ENCODE measurements around the gene HDDC2.

GRCh38 chr6:125232466-125232865, 69.3 kb downstream of the HDDC2 start:
- TF ChIP-seq USF2 (CRISPR knock-in tag; IDR thresholded peaks at IDR 0.05) (no peak), CTCF (IDR thresholded peaks at IDR 0.05) (no peak), FOXK1 (CRISPR knock-in tag; IDR thresholded peaks at IDR 0.05) (no peak), CBFB (CRISPR knock-in tag; IDR thresholded peaks at IDR 0.05; ENCODE audit: low read depth) (no peak), KAT7 (CRISPR knock-in tag; IDR thresholded peaks at IDR 0.05; ENCODE audit: borderline replicate concordance) (no peak), MAX (CRISPR knock-in tag; IDR thresholded peaks at IDR 0.05) (no peak), CREM (CRISPR knock-in tag; IDR thresholded peaks at IDR 0.05) (no peak), NR1H2 (CRISPR knock-in tag; IDR thresholded peaks at IDR 0.05) (no peak), MYBL2 (CRISPR knock-in tag; IDR thresholded peaks at IDR 0.05) (no peak)
- TF ChIP-seq, protein P1, sequence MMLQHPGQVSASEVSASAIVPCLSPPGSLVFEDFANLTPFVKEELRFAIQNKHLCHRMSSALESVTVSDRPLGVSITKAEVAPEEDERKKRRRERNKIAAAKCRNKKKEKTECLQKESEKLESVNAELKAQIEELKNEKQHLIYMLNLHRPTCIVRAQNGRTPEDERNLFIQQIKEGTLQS (CRISPR knock-in tag; conservative IDR thresholded peaks at IDR 0.05) = no peak
- TF ChIP-seq, protein P2, sequence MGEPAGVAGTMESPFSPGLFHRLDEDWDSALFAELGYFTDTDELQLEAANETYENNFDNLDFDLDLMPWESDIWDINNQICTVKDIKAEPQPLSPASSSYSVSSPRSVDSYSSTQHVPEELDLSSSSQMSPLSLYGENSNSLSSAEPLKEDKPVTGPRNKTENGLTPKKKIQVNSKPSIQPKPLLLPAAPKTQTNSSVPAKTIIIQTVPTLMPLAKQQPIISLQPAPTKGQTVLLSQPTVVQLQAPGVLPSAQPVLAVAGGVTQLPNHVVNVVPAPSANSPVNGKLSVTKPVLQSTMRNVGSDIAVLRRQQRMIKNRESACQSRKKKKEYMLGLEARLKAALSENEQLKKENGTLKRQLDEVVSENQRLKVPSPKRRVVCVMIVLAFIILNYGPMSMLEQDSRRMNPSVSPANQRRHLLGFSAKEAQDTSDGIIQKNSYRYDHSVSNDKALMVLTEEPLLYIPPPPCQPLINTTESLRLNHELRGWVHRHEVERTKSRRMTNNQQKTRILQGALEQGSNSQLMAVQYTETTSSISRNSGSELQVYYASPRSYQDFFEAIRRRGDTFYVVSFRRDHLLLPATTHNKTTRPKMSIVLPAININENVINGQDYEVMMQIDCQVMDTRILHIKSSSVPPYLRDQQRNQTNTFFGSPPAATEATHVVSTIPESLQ (CRISPR knock-in tag; IDR thresholded peaks at IDR 0.05) = no peak
